DLD1 (cell line): ENCODE measurements around the gene DDX50.
"Not testable (repeated sequence)": the region's sequence is repeated elsewhere in the genome, so short reads cannot be mapped to it uniquely, and the experiment has no call there.

Experiments used
- in situ Hi-C: cut with HindIII; loops from 2 replicates; pipeline ENCODE4 v1.10.0; 2017; ENCODE audit warnings: low sequenced_read_pairs

The DDX50 gene

GRCh38 chr10:68979738-68980137 lies 78.6 kb downstream of the DDX50 start:
- in situ Hi-C loops, result not testable (repeated sequence)

GRCh38 chr10:68981074-68981473 lies 80.0 kb downstream of the DDX50 start:
- in situ Hi-C loops, result no loop called here

- in situ Hi-C loops, result no loop called here
Measured at GRCh38 chr10:68982389-68982788, 81.3 kb downstream of the DDX50 start.

GRCh38 chr10:68987611-68988010 lies 86.5 kb downstream of the DDX50 start:
- in situ Hi-C loops, result no loop called here

DNA sequence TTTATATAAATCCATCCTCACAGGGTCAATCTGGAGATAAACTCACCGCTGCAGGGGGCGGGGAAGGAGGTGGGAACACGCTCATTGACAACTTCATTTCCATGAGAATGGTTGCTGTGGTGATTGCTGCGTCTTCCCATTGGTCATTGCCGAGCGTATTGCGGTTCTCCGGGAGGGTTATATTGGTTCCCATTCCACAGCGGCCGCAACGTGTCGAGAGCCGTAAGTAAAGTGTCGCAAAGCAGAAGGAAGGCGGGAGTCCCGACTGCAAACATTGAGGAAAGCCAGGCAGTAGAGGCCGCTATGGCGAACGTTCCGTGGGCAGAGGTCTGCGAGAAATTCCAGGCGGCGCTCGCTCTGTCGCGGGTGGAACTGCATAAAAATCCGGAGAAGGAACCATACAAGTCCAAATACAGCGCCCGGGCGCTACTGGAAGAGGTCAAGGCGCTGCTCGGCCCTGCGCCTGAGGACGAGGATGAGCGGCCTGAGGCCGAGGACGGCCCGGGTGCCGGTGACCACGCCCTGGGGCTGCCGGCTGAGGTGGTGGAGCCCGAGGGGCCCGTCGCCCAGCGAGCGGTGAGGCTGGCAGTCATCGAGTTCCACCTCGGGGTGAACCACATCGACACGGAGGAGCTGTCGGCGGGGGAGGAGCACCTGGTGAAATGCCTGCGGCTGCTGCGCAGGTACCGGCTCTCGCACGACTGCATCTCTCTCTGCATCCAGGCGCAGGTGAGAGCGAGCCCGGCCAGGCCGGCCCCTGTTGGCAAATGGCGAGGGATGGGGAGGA lies 87.6 kb downstream of the DDX50 start, which contains the start of gene KIFBP:
KIFBP (plus strand) TSS at position 274 of the 787 bp plus-strand sequence; CDS start at position 304, 30 bp downstream.
- in situ Hi-C loops, result no loop called here

- in situ Hi-C loops, result no loop called here
Measured at GRCh38 chr10:68989317-68989990, 88.3 kb downstream of the DDX50 start.

- in situ Hi-C loops, result no loop called here
Measured at GRCh38 chr10:68992636-68993440, 91.7 kb downstream of the DDX50 start.
